ENCODE measurements around the gene DYRK4. TPM values are rescaled to one million over a fixed set of nuclear protein-coding genes. Genes with fewer than 3 reads are reported as not detected.
"Not testable (repeated sequence)": the region's sequence is repeated elsewhere in the genome, so short reads cannot be mapped to it uniquely, and the experiment has no call there.

DYRK4 gene
- total RNA-seq: 10 to 100 TPM; 22.8 to 28.8 TPM

- CTCF ChIA-PET: no interaction called here
- peaks cover 16% of the 10 kb centered on the region for H3K36me3 Mint-ChIP-seq
- no peak for DNase-seq
- H3K4me3 Mint-ChIP-seq: no peak within 1 kb of the TSS
- no peak within 1 kb of the TSS for H3K27ac Mint-ChIP-seq
- ATAC-seq: no peak
- no peaks in the 10 kb centered on the region for H3K9me3 Mint-ChIP-seq (ENCODE audit: low read depth)
- H3K27me3 Mint-ChIP-seq: no peaks in the 10 kb centered on the region
- no peaks in the 10 kb centered on the region for H3K4me1 Mint-ChIP-seq
These were observed at the start of gene DYRK4 for GRCh38 chr12:4562034-4562657. TSS of gene DYRK4 (plus strand) at chr12:4562208. CDS start at chr12:4562246, 38 bp downstream.

DNA sequence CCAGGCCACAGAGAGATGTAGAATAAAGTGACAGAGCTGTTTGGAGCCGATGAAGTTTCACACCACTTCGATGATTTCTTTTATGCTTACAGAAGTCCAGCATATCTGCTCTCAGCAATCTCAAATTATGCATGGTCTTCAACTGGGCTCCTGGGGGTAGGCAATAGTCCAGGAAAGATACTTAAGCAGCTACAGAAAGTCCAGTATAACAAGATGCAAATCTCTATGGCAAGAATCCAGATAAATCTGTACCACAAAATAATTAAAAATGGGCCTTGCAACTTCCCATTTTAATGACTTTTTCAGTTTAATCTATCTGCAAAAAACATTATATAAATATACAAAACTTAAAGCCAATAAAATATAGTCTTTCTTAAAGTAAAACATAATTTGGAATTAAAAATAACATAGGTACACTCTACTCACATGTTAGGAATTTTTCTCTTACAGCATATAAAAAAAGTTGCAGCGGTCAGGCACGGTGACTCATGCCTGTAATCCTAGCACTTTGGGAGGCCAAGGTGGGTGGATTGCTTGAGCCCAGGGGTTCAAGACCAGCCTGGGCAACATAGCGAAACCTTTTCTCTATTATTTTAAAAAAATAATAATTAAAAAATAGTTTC, 43.8 kb upstream of the DYRK4 start:
- H3K4me1 Mint-ChIP-seq: no peaks in the 10 kb centered on the region
- DNase-seq (no peak), ATAC-seq (no peak)
- no peak overlapping the region for H3K4me3 Mint-ChIP-seq
- H3K36me3 Mint-ChIP-seq: peaks cover 21% of the 10 kb centered on the region
- H3K27me3 Mint-ChIP-seq: no peaks in the 10 kb centered on the region
- no peaks in the 10 kb centered on the region for H3K9me3 Mint-ChIP-seq (ENCODE audit: low read depth)
- H3K27ac Mint-ChIP-seq: no peak overlapping the region
- CTCF ChIA-PET: interaction anchor here (1.3 kb wide), 1 partner anchor 633 kb away, joined by 3 read pairs; no protein-coding TSS in a partner anchor

DNA sequence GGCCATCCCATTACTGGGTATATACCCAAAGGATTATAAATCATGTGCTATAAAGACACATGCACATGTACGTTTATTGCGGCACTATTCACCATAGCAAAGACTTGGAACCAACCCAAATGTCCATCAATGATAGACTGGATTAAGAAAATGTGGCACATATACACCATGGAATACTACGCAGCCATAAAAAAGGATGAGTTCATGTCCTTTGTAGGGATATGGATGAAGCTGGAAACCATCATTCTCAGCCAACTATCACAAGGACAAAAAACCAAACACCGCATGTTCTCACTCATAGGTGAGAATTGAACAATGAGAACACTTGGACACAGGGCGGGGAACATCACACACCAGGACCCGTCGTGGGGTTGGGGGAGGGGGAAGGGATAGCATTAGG, 38.6 kb upstream of the DYRK4 start:
- H3K36me3 Mint-ChIP-seq: peaks cover 12% of the 10 kb centered on the region
- H3K4me3 Mint-ChIP-seq; H3K4me1 Mint-ChIP-seq; DNase-seq; ATAC-seq; H3K27ac Mint-ChIP-seq; H3K9me3 Mint-ChIP-seq (ENCODE audit: low read depth); H3K27me3 Mint-ChIP-seq; CTCF ChIA-PET: not testable (repeated sequence)

GRCh38 chr12:4526923-4527546, 35.0 kb upstream of the DYRK4 start:
- Mint-ChIP-seq H3K27ac (no peak overlapping the region), H3K27me3 (no peaks in the 10 kb centered on the region), H3K9me3 (ENCODE audit: low read depth) (no peaks in the 10 kb centered on the region), H3K36me3 (peaks cover 10% of the 10 kb centered on the region), H3K4me1 (no peaks in the 10 kb centered on the region), H3K4me3 (no peak overlapping the region)
- CTCF ChIA-PET: interaction anchor here (0.6 to 2.8 kb wide), 11 partner anchors 8 to 645 kb away, joined by 3 to 13 read pairs (median 4); no protein-coding TSS in a partner anchor
- ATAC-seq (no peak), DNase-seq (no peak)

DNA sequence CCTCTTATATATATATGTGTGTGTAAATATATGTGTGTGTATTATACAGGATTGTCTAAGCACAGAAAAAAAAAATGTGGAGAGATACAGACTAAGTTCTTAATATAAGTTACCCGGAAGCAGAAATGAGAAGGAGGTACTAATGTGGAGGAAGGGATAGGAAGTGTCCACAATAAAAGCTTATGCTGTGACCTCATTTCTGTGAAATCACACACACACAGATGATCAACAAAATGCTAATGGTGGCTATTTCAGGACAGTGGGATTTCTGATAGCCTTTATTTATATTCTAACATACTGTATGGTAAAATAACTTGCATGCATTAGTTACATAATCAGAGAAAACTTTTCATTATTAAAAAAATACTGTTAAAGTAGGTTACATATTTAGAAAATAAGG, 31.8 kb upstream of the DYRK4 start:
- no peak overlapping the region for H3K4me3 Mint-ChIP-seq
- no peak for DNase-seq
- H3K4me1 Mint-ChIP-seq: no peaks in the 10 kb centered on the region
- H3K27me3 Mint-ChIP-seq: no peaks in the 10 kb centered on the region
- H3K36me3 Mint-ChIP-seq: peaks cover 3% of the 10 kb centered on the region
- no peak overlapping the region for H3K27ac Mint-ChIP-seq
- no peaks in the 10 kb centered on the region for H3K9me3 Mint-ChIP-seq (ENCODE audit: low read depth)
- CTCF ChIA-PET: no interaction called here
- ATAC-seq: no peak

DNA sequence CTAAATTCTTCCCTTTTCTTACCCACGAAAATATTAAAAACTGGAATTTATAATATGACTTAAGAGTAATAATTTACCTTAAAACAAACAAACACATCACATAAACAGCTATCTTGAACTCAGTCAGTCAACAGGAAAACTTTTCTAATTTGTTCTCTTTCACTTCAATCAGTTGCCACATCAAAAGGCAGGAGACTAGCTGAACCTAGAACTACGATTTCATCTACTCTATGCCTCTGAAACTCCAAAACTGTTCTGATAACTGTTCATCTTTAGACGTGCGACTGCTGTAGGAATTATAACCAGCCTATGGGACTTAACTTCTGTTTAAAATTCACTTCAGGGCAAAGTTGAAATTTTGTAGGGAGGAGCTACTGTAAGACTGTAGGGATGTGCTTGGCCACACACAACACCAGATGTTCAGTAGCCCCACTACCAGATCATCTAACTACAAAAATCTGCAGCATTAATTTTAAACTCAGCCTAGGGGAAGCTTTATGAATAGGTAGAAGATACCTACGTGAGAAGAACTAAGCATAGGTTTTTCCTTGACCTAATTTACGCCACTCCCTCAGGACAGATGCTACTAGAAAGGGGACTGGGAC, 30.9 kb upstream of the DYRK4 start:
- Mint-ChIP-seq H3K27me3 (no peaks in the 10 kb centered on the region), H3K27ac (no peak overlapping the region), H3K36me3 (peaks cover 3% of the 10 kb centered on the region), H3K4me3 (no peak overlapping the region), H3K4me1 (peaks cover 1% of the 10 kb centered on the region), H3K9me3 (ENCODE audit: low read depth) (no peaks in the 10 kb centered on the region)
- DNase-seq (no peak), ATAC-seq (no peak)
- CTCF ChIA-PET: interaction anchor here (1.2 kb wide), 1 partner anchor 109 kb away, joined by 4 read pairs; no protein-coding TSS in a partner anchor

GRCh38 chr12:4535092-4535491, 26.9 kb upstream of the DYRK4 start:
- Mint-ChIP-seq H3K36me3 (peaks cover 4% of the 10 kb centered on the region), H3K9me3 (ENCODE audit: low read depth) (no peaks in the 10 kb centered on the region), H3K27ac (no peak overlapping the region), H3K4me3 (no peak overlapping the region), H3K4me1 (peaks cover 27% of the 10 kb centered on the region), H3K27me3 (no peaks in the 10 kb centered on the region)
- ATAC-seq: no peak
- DNase-seq: no peak
- CTCF ChIA-PET: interaction anchor here (1.1 to 2.5 kb wide), 2 partner anchors 9 to 114 kb away, joined by 4 to 10 read pairs; partner anchors contain the start of genes AKAP3 and NDUFA9

DNA sequence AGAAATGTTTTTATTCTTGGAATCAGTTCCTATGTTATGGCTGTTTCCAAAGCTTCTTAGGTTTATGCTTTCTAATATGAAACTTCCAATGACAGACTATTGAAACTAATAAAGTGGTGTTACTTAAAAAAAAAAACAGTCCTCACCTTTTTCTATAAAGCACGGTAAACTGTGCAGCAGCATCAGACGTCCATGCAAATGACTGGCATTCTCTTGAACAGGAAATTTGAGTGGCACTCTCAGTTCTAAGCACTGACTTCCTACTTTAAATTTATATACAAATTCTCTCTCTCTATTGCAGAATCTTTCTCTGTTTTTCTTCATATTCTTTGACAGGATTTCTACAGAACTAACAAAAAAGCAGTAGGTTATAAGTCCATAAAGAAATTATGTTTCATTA, 26.1 kb upstream of the DYRK4 start:
- ATAC-seq (no peak), DNase-seq (no peak)
- CTCF ChIA-PET: interaction anchor here (1.1 to 2.5 kb wide), 2 partner anchors 9 to 113 kb away, joined by 4 to 10 read pairs; partner anchors contain the start of genes AKAP3 and NDUFA9
- H3K27ac Mint-ChIP-seq: no peak overlapping the region
- no peaks in the 10 kb centered on the region for H3K27me3 Mint-ChIP-seq
- peaks cover 29% of the 10 kb centered on the region for H3K4me1 Mint-ChIP-seq
- no peak overlapping the region for H3K4me3 Mint-ChIP-seq
- H3K36me3 Mint-ChIP-seq: peaks cover 4% of the 10 kb centered on the region
- H3K9me3 Mint-ChIP-seq (ENCODE audit: low read depth): no peaks in the 10 kb centered on the region

DNA sequence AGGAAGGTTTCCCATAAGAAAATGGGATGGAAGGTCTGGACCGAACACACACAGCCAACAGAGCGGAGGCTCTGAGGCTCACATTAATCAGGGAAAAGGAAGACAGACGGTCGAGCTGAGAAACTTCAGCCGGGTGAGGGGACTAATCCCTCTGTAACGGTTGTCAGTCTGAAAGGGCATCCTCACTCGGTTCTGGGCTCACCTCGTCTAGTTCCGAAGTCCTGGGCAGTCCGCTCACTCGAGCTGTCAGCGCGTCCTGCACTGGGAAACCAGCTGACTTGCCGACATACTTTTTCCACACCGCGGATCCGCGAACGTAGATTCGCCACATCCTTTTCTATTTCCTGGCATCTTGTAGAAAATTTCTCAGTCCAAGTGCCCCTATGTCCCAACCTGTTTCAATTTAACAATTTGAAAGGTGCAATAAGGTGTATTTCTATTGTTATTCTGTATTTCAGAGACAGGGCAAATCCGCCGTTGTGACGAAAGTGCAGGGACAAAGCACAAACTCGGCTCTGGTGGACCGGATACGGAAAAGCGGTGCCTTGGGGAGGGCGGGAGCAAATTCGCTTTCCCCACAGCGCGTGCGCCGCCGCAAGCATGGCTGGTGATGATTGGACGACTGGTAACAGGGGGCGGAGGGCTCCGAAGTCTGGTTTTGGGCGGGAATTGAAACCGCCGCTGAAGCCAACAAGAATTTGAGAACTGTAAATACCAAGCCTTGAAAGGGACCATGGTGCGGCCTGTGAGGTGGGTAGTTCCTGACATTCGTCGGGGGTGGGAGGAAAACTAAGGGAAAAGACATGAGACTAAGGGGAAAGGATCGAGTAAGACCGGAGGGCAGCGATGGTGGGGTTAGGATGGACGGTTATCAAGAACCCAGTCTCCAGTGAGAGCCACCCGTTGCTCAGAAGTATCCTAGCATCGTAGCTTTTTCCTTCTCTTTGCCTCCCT, 23.5 kb upstream of the DYRK4 start, which contains the start of gene RAD51AP1:
RAD51AP1 (plus strand) TSS at position 684 of the 954 bp plus-strand sequence; CDS start at position 734, 50 bp downstream.
- Mint-ChIP-seq H3K9me3 (ENCODE audit: low read depth) (no peaks in the 10 kb centered on the region), H3K4me1 (peaks cover 38% of the 10 kb centered on the region), H3K36me3 (peaks cover 11% of the 10 kb centered on the region), H3K27me3 (no peaks in the 10 kb centered on the region), H3K4me3 (peak within 1 kb of the TSS; percentile 97), H3K27ac (peak within 1 kb of the TSS; percentile 96)
- CTCF ChIA-PET: no interaction called here
- peak; percentile 96 for ATAC-seq
- DNase-seq: peak; percentile 98

- Mint-ChIP-seq H3K9me3 (ENCODE audit: low read depth) (no peaks in the 10 kb centered on the region), H3K4me3 (peak overlapping the region; percentile 97), H3K27ac (peak overlapping the region; percentile 96), H3K36me3 (peaks cover 16% of the 10 kb centered on the region), H3K27me3 (no peaks in the 10 kb centered on the region), H3K4me1 (peaks cover 38% of the 10 kb centered on the region)
- CTCF ChIA-PET: no interaction called here
- ATAC-seq (no peak), DNase-seq (no peak)
These were observed 22.7 kb upstream of the DYRK4 start for GRCh38 chr12:4539167-4539870.

GRCh38 chr12:4540170-4540569, 21.8 kb upstream of the DYRK4 start:
- CTCF ChIA-PET: no interaction called here

GRCh38 chr12:4540638-4541037, 21.4 kb upstream of the DYRK4 start:
- CTCF ChIA-PET: no interaction called here
- H3K9me3 Mint-ChIP-seq (ENCODE audit: low read depth): no peaks in the 10 kb centered on the region
- ATAC-seq: no peak
- peaks cover 27% of the 10 kb centered on the region for H3K36me3 Mint-ChIP-seq
- H3K27me3 Mint-ChIP-seq: no peaks in the 10 kb centered on the region
- no peak overlapping the region for H3K27ac Mint-ChIP-seq
- H3K4me3 Mint-ChIP-seq: no peak overlapping the region
- DNase-seq: no peak
- peaks cover 45% of the 10 kb centered on the region for H3K4me1 Mint-ChIP-seq

More at GRCh38 chr12:4540170-4540569, 21.8 kb upstream of the DYRK4 start:
- H3K27me3 Mint-ChIP-seq: no peaks in the 10 kb centered on the region
- peaks cover 44% of the 10 kb centered on the region for H3K4me1 Mint-ChIP-seq
- ATAC-seq: no peak
- H3K4me3 Mint-ChIP-seq: peak overlapping the region; percentile 97
- H3K9me3 Mint-ChIP-seq (ENCODE audit: low read depth): no peaks in the 10 kb centered on the region
- H3K36me3 Mint-ChIP-seq: peaks cover 23% of the 10 kb centered on the region
- DNase-seq: no peak
- H3K27ac Mint-ChIP-seq: peak overlapping the region; percentile 96

All from activated CD8-positive, alpha-beta memory T cell treated with anti-CD3 and anti-CD28 coated beads, Interleukin-2, amount 10 ng/mL, durations not matched to agents 7 days and 5 days (primary cell).